G401.6 (cell line): ENCODE results near the gene SPA17.

ENCODE experiments used
- FAIRE-seq: peaks from 2 replicates; lab custom pipeline; 2012; peaks lifted over from hg19 to GRCh38; lab: Jason Lieb, UNC

The SPA17 gene

DNA sequence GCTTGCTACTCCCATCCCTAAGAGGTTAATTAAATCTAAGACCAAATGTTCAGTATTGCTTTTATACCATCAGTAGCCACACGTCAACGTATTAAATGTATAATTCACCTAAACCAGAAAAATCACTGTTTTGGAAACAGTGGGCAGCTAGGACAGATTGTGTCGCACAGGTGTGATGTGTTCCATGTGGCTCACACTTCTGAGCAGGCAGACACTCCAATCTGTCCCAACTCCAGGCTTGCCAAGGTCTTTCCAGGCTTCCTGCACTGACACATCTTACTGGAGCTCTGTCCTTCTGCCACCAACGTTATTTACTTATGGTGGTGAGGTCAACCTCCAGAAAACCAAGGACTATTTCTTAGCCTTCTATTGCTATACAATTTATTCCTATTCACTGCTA, 11.6 kb upstream of the SPA17 start:
- FAIRE-seq: no peak

DNA sequence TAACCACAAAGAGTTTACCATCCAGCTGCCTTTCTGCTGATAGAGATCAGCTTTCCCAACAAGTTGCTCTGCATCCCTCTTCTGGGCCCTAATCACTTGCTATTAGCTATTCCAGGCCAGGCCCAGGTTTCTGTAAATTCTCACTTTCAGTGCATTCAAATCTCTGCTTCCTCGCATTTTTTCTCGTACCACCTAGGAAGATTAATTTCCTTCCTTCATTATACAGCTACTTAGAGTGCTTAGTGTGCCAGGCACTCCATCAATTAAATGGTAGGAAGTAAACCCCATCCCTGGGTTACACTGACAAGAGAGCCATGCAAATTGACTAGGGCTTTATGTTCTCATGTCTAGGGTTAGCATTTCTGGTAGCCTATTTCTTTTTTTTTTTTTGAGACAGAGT, 9.8 kb upstream of the SPA17 start:
- no peak for FAIRE-seq

DNA sequence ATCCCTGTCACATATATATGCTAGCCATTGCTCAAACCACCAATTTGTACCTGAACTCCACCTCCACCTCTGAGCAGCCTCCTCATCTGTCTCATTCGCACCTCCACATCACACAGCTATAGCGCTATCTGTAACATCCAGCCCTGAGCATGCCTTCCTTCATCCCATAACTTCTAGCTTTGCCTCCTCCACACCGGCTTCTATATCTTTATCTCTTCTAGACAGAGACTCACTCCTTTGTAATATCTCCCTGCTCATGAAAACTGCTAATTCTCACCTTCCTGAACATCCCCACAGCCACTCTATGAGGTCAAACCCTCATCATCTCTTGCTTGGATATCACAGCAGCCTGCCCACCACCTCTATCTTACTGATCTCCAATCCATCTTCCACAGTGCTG, 6.1 kb upstream of the SPA17 start:
- no peak for FAIRE-seq

DNA sequence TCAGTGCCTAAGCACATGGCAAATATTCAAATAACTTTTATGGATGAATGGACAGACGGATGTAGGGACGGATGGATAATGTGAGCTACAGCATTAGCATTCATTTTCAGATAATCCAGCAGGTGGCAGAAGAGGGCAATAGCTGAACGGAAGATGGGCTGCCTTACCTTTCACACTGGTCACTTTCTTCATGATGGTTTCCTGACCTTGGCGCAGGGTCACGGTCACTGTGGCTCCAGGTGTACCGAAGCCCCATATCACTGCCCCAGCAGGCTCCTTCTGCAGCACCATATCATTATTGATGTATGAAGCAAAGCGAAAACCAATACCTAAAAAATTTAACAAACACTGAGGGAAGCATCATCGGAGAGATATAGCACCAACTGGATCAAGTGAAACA, 4.5 kb upstream of the SPA17 start:
- FAIRE-seq: no peak

DNA sequence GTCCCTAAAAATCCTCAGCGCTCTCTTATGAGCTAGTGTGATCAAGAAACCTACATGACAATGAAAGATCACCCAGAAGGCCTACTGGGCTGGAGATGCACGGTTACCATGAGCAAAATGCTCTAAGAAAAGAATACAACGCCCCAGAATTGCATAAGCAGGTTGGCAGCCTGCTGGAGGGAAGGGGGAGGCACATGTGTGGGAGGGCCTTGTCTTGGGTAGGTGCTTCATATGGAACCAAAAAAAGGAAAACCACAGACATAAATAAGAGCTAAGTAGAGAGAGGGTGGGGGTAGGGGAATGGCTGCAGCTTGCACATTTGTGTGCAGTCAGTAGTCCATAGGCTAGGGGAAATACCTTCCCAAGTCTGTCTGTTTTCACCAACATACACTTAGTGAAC, 3.0 kb upstream of the SPA17 start:
- FAIRE-seq: no peak

DNA sequence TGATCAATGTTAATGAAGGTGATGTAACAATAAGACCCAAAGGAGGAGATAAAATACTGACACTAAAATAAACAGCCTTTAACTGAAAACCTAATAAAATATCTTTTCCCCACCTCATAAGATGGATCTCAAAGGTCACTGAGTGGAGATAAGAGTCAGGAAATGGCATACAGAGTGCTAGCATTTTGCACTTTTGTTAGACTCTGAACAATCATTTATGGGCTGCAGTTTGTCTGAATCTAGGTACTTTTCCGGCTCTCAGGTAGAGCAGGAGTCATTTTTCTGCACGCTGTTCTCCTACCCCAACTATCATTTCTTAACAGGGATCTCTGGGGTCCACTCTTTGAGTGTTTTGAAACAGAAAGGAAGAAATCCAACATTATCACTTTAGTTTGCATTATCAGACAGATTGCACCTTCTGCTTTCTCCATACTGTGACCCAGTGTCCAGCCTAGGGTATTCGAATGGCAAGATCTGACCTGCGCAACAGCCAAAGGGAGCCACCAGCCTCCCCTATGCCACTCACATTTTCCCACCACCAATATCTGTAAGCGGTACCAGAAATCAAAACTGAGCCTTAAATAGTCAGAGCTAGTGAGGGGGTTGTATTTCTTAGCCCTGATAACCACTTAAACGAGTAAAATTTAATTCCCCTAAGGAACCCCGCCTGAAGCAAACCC, 1.0 kb upstream of the SPA17 start:
- no peak for FAIRE-seq

DNA sequence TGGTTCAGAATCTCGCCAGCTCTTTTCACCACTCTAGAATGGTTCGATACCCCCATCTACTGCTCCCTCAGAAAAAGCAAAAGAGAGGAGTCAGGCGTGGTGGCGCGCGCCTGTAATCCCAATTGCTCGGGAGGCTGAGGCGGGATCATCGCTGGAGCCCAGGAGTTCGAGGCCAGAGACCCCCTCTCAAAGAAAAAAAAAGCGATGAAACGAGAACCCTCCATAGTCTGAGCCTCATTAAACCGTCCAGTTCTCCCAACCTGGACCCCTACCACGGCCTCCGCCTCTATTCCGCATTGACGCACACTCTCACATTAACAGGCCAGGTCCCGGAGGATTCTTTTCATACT, 439 bp downstream of the SPA17 start:
- FAIRE-seq: no peak

DNA sequence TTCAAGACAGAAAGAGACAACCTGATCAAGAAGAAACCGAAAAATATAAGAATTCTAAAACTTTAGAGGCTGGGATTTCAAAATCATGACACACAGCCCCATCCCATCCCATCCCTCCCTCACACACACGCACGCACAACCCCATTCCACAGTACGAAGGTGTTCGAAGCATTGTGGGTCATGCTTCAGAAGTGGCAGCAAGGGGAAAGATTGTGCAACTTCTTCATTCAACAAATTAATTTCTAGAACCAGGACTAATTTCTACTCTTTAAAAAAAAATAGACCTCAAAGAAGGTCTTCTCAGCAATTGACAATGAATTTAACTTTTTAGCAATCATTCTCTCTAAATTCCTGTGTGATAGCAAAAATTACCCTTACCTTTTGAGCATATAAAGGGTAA, 867 bp downstream of the SPA17 start:
- FAIRE-seq: no peak

DNA sequence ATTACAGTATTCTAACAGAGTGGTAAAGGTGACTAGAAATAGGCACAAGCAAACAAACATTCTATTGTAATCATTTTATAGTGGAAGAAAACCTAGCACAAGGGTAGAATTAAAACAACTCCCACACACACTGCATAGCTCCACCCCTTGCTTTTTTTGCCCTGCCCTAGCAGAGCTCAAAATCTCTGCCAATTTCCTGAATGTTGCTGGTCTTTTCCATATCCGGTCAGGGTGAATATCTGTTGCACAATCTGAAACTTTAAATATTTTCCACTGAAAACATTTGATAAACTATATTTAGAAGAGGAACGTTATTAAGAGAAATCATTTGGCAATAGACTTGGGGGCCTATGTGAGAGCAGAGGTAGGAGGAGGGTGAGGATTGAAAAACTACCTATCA, 2.7 kb downstream of the SPA17 start:
- no peak for FAIRE-seq

DNA sequence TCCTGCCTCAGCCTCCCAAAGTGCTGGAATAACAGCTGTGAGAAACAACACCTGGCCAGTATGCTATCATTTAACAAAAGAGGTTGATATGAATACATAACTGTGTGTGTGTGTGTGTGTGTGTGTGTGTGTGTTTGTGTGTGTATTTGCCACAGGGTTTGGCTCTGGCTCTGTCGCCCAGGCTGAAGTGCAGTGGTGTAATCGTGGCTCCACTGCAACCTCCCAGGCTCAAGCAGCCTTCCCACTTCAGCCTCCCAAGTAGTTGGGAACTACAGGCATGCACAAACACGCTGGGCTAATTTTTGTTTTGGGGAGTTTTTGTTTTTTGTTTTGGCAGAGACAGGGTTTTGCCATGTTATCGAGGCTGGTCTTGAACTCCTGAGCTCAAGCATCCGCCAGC, 4.7 kb downstream of the SPA17 start:
- no peak for FAIRE-seq

DNA sequence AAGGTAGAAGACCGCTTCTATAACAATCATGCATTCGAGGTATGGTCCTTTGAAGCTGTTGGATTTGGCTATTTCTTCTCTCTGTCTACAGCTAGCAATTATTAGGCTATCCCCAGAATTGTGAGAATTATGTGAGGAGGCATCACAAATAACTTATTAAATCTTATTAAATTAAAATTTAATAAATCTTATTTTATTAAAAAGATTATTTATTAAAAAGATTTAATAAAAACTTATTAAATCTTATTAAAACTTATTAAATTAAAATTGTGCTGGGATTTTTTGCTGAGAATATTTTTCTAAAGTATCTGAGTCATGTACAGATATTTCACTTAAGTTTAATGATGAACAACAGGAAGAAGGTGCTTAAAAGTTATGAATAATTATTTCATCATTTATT, 7.7 kb downstream of the SPA17 start:
- FAIRE-seq: peak; percentile 92

DNA sequence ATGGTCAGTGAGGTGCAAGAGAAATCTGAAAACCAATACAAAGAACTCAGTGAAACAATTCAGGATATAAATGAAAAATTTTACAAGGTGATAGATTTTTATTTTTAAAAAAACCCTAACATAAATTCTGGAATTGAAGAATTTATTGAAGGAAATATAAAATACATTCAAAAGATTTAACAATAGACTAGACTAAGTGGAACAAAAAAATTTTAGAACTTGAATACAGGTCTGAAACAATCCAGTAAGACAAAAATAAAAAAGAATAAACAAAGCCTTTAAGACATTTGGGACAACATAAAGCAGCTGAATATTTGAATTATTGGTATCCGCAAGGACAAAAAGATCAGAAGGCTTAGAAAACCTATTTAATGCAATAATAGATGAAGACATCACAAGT, 8.7 kb downstream of the SPA17 start:
- FAIRE-seq: peak; percentile 66

DNA sequence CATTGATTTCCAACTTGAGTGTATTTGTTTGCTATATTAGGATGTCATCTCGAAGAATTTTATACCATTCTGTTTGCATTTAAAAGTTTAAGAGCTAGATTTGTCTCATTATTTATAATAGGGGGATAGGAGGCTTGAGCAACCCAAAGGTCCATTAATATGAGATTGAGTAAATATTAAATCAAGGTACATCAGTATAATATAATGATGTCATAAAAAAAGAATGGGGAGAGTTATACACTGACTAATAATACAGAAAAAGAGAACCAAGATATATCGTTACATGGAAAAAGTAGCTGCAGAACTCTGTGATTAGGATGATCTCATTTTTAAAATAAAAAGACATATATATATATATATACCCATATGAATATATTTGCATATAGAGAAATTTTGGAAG, 19.4 kb downstream of the SPA17 start:
- FAIRE-seq: no peak

DNA sequence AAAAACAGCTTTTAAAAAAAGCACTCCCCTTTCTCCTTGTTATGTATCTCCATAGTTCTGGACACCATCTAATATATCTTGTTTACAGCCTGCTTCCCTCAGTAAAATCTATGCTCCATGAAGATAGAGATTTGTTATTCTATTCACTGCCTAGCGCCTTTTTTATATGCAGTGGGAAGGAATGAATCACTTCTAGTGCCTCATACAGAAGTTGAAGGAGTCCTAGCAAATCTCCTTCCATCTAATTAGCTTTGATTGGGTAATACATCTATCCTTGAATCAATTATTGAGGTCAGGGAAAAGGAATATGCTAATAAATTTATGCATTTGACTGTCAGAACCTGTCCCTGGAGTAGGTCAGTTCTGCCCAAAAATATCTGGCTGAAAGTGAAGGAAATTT, 25.8 kb downstream of the SPA17 start:
- FAIRE-seq: no peak

DNA sequence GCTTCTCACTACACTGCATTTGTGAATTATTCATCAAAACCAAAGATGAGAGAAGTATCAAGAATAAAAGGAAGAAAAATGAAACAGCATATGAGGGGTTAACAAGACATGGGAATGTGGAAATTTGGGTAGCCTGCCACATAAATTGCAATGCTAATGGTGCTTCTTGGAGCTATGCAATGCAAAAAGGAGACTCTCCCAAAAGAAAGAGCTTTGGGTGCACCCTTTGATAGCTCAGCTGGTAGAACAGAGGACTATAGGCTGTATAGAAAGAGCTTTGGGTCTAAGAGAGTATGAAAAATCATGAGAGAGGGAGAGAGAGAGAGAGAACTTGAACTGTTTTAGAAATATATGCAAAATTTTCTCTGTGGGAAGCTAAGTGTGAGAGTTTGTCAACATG, 26.3 kb downstream of the SPA17 start:
- no peak for FAIRE-seq

DNA sequence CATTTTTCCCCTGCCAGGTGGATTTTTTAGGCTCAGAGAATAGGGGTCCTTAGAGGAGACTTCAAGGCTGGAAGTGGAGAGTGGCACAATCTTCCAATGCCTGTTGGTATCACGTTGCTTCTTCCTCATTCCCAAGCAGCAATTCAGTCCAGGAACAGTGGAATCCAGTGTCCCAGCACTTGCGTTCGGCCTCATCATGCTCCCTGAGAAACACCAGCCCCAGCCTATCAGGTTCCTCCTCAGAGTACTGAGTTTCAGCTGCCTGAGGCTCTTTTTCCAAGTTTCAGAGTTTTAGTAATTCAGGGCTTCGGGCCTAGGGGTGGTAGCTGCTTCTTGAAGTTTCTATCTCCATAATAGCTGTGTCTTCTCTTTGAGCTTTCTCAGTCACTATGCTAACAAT, 34.1 kb downstream of the SPA17 start:
- FAIRE-seq: no peak

DNA sequence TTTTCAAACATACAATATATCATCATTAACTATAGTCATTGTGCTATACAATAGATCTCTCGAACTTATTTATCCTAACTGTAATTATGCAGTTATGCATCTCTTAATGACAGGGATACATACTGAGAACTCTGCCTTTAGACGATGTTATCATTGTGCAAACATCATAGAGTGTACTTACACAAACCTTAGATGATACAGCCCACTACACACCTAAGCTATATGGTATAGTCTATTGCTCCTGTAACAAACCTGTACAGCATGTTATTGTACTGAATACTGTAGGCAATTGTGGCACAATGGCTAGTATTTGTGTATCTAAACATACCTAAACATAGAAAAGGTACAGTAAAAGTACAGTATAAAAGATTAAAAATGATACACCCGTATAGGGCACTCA, 38.7 kb downstream of the SPA17 start:
- no peak for FAIRE-seq

DNA sequence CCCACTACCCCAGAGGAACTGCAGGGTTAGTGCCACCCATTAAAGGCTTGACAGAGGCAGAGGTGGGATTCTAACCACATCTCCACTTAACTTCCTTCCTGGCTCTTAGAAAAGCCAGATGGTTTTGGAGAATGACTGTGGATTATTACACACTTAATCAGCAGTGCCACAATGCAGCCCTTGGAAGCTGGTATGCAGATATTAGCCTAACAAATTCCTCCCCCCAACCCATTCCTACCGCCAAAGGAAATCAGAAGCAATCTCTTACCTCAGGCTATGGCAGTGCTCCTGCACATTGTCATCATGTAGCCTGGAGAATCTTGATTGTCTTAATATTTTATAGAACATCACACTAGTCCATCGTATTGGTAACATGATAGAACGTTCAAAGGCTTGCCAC, 42.9 kb downstream of the SPA17 start:
- FAIRE-seq: no peak

DNA sequence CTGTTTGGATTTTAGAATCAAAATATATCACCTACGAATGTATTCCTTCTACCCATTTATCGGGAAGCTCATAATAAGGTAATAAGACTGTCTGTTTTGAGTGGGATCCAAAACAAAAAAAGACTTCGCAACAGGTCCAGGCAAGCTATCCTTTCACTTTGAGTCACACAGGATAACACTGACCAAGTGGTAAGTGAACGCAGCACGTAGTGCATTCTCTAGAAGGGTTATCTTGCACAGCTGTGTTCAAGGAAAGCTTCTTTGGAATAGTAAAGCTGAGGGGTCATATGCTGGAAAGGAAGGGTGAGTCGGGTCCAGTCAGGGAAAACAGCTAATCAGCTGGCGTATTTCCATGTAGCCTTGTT, 43.7 kb downstream of the SPA17 start:
- FAIRE-seq: no peak

DNA sequence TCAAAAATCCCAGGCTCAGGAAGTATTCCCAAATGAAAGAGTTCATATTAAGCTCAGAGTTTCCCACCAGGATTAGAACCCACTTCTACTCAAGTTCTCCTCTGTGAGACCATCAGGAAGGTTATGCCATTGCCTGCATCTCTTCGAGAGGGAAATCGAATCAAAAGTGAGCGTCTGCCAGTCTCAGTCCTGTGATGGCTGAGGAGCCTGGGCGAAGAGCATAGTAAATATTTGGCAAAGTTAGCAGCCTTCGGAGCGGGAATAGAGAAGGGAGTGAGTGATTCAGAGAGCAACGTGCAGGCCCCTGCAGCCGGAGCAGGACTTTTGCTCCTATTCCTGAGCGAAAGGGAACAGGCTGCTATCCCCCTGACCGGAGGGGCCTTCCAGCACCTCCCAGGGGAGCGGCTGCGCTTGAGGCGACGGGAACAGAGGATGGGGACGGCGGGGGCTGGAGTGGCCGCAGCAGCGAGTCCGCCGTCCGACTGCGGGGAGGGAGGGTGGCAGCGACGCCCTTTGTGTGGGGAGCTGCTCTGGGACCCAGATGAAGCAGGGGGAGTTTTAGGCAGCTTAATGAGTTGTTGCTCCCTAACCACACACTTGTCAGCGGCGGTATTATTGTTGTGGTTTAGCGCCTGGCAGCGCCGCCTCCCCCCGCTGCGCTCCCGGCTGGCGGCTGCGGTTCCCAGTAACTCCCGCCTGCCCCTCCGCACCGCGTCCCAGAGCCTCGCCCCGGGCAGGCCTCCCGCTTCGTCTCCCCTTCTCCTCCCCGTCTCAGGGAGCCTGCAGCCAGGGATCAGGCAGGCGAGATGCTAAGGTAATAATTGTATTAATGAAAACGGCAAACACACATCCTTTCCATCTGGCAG, 44.3 kb downstream of the SPA17 start:
- no peak for FAIRE-seq

DNA sequence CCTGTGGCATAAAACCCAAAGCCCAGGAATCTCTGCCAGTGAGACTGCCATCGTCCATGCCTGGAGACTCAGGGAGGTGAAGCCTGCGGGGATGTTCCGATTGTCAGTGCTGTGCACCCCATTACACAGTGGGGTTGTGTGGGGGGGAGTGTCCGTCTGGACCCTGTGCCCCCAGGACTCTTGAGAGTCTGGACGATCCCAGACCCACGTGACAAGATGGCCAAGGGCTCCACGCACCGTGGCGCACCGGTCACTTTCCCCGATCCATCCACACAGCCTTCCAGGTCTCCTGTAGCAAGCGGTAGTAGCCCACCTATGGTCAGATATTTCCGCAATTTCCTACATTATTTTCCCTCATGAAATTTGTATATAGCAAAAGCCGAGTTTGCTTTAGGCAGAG, 45.1 kb downstream of the SPA17 start:
- no peak for FAIRE-seq

DNA sequence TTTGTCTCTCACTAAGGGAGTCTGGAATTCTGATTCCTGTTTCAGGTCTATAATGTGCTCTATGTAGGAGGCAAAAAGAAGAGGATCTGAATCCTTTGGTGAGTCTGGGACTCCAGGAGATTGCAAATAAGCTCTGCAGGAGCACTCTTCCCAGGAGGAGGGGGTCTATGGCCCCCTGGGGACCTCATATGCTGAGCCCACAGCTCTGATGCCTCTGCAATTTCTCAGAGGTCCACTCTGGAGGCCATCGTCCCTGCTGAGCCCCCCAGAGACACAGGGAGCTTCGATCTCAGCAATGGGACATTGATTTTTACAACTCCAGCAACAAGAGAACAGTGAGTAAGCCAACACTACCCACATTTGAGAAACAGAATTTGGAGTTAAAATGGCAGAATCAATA, 45.8 kb downstream of the SPA17 start:
- no peak for FAIRE-seq

DNA sequence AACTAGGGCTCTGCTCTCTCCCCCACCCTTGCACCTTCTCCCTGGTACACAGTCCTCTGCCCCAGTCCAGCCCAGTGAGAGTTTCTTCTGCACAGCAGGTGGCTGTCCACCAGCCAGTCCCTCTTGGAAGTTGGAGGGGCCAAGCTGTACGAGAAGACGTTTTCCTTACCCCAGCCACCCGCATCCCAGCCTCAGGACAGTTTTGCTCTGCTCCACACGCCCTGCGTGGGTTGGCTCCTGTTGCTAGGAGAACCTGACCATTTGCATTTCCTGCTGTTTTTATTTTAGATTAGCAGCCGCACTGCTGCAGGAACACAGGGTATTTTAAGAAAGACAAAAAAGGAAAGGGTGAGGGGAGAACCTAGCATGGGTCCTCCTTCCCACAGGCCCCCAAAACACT, 48.5 kb downstream of the SPA17 start:
- FAIRE-seq: no peak

DNA sequence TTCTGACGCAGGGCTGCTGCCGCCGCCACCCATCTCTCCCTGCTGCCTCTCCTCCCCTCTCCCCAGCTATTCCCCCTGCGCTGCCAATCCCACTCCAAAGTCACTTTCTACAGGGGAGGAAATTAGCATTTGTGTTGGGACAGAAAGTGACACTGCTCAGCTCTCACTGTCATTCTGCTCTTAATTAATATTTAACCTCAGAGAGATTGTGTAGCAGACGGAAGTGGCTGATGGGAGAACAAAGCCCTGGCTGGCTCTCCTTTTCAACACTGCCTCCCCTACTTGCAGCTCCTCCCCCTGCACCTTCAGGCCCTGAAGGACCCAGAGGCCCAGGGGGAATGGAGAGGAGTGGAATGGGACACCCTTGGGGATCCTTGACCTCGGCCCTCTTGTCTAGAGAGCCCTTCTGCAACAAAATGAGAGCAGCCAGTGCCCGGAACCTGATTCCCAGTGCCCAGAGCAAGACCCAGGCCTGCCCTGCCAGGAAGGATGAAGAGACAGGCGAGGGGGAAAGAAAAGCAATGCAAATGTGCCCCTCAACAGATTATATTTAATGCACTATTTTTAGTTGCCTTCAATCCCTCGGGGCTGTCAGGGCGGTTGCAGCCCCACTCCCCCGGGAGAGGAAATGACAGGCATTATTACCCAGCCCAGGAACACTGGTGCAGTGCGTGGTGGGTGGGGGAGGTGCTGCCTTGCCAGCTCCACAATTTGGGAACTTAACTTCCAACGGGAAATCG, 51.4 kb downstream of the SPA17 start:
- FAIRE-seq: no peak
